Mammary epithelial cell (primary cell): ENCODE results near the gene FRY.
A peak's percentile ranks its signal among the peaks of the same experiment; 100 is the strongest.

Experiments
- EZH2 ChIP-seq: IDR thresholded peaks from 2 replicates; pipeline ENCODE4 v1.6.1; 2012; ENCODE audit warnings: low read length, inconsistent platforms, borderline replicate concordance
- TF ChIP-seq, protein P1 (sequence below), 2 donors: IDR thresholded peaks in 1 of 2; conservative IDR thresholded peaks in 1 of 2; 2 replicates each; pipeline ENCODE4 v1.5.1; 2011 to 2012; ENCODE audit warnings: inconsistent platforms in 2 of 2, low read length in 2 of 2, mild to moderate bottlenecking in 2 of 2, control low read depth in 1 of 2, low read depth in 1 of 2; ENCODE audit not compliant: insufficient read depth in 1 of 2; ENCODE audit errors: extremely low read depth in 1 of 2

DNA sequence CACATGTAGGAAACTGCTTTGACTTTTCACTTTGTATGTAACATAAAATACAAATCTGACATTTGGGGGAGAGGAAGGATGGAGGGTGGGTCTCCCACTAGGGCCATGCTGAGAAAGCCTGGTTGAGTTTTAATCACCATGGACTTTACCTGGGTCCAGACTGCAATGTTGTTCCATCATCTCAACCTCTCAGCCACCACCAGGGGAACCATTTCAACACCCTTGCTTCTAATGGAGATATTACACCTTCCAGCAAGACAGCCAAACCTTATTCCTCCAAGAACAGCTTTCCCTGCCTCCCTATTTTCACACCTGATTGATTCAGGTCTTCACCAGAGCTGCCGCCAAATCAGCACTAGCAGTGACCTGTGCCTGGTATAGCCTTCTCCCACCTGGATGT, 227.5 kb downstream of the FRY start:
- TF ChIP-seq, protein P1, sequence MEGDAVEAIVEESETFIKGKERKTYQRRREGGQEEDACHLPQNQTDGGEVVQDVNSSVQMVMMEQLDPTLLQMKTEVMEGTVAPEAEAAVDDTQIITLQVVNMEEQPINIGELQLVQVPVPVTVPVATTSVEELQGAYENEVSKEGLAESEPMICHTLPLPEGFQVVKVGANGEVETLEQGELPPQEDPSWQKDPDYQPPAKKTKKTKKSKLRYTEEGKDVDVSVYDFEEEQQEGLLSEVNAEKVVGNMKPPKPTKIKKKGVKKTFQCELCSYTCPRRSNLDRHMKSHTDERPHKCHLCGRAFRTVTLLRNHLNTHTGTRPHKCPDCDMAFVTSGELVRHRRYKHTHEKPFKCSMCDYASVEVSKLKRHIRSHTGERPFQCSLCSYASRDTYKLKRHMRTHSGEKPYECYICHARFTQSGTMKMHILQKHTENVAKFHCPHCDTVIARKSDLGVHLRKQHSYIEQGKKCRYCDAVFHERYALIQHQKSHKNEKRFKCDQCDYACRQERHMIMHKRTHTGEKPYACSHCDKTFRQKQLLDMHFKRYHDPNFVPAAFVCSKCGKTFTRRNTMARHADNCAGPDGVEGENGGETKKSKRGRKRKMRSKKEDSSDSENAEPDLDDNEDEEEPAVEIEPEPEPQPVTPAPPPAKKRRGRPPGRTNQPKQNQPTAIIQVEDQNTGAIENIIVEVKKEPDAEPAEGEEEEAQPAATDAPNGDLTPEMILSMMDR (conservative IDR thresholded peaks at IDR 0.05 in 1 of 2, IDR thresholded peaks at IDR 0.05 in 1 of 2; ENCODE audit: extremely low read depth in 1 of 2, insufficient read depth in 1 of 2, low read depth in 1 of 2, low read length in 2 of 2) = peak; percentile 16 to 21
- no peak for TF ChIP-seq EZH2
